Thyroid gland (tissue), 4 donors: ENCODE measurements around the gene CENPA. TPM values are rescaled to one million over a fixed set of nuclear protein-coding genes. Genes with fewer than 3 reads are reported as not detected.

Experiments used
- DNase-seq, 2 donors: peaks; one replicate each; pipeline ENCODE4 v3.0.0-alpha.2; 2019
- H3K27ac ChIP-seq, 3 donors: fragments of 200-600 bp; sonication (generic); 1 replicate in 2 of 3; 2 replicates in 1 of 3; pipeline ENCODE4 v1.5.1; 2016 to 2019; ENCODE audit warnings: mild to moderate bottlenecking in 1 of 3, moderate library complexity in 1 of 3
- H3K27me3 ChIP-seq: fragments of 200-600 bp; sonication (generic); one replicate; pipeline ENCODE4 v1.5.1; 2019
- H3K36me3 ChIP-seq, 2 donors: fragments of 200-600 bp; sonication (generic); one replicate each; pipeline ENCODE4 v1.5.1; 2016 to 2019
- H3K4me1 ChIP-seq, 2 donors: fragments of 200-600 bp; sonication (generic); one replicate each; pipeline ENCODE4 v1.5.1; 2017 to 2019
- H3K4me3 ChIP-seq, 3 donors: fragments of 200-600 bp; sonication (generic); replicated peaks in 1 of 3; 1 replicate in 2 of 3; 2 replicates in 1 of 3; pipeline ENCODE4 v1.5.1; 2016; ENCODE audit warnings: mild to moderate bottlenecking in 1 of 3
- H3K9me3 ChIP-seq: fragments of 200-600 bp; sonication (generic); one replicate; pipeline ENCODE4 v1.5.1; 2017
- POLR2A ChIP-seq, 2 donors: fragments of 450-650 bp; IDR thresholded peaks; one replicate each; pipeline ENCODE4 v1.6.1; 2017; ENCODE audit warnings: antibody characterized with exemption in 2 of 2, mild to moderate bottlenecking in 2 of 2, moderate library complexity in 1 of 2
- whole genome bisulfite sequencing, 2 donors: methylation state at CpG; one replicate each; pipeline ENCODE4 v1.1.5; 2017; 5-methylcytosine and 5-hydroxymethylcytosine counted together
- intact Hi-C: fragments of 100-400 bp; cut with DNase I; formaldehyde crosslinking; loops from one replicate; pipeline ENCODE4 v1.15.1; 2023
- total RNA-seq, 4 donors: library from RNA; depleted of rRNA; stranded (reverse); fragments of >200 nt; gene quantifications; one replicate each; pipeline ENCODE4 v1.2.3, GENCODE V29; 2016
- TF ChIP-seq, protein P1 (sequence below), 6 experiments: fragments of 200-600 bp in 3 of 6; fragments of 450-650 bp in 3 of 6; sonication (generic) in 3 of 6; IDR thresholded peaks; one replicate each; pipeline ENCODE4 v1.5.1; 2016 to 2019; ENCODE audit warnings: antibody characterized with exemption in 6 of 6, mild to moderate bottlenecking in 2 of 6, inconsistent platforms in 1 of 6, moderate library complexity in 1 of 6

CENPA gene
- total RNA-seq, 4 donors from 2014 or later = 0.67 TPM; not detected in 3

- TF ChIP-seq, protein P1, sequence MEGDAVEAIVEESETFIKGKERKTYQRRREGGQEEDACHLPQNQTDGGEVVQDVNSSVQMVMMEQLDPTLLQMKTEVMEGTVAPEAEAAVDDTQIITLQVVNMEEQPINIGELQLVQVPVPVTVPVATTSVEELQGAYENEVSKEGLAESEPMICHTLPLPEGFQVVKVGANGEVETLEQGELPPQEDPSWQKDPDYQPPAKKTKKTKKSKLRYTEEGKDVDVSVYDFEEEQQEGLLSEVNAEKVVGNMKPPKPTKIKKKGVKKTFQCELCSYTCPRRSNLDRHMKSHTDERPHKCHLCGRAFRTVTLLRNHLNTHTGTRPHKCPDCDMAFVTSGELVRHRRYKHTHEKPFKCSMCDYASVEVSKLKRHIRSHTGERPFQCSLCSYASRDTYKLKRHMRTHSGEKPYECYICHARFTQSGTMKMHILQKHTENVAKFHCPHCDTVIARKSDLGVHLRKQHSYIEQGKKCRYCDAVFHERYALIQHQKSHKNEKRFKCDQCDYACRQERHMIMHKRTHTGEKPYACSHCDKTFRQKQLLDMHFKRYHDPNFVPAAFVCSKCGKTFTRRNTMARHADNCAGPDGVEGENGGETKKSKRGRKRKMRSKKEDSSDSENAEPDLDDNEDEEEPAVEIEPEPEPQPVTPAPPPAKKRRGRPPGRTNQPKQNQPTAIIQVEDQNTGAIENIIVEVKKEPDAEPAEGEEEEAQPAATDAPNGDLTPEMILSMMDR (IDR thresholded peaks at IDR 0.05) = no peak
- TF ChIP-seq POLR2A (IDR thresholded peaks at IDR 0.05) = no peak
- Histone ChIP-seq H3K4me3 (no peak overlapping the region), H3K36me3 (no peaks in the 10 kb centered on the region), H3K9me3 (no peaks in the 10 kb centered on the region), H3K4me1 (no peaks in the 10 kb centered on the region), H3K27me3 (no peaks in the 10 kb centered on the region), H3K27ac (no peak overlapping the region)
- WGBS, 2 donors = 68 to 82% methylated on average over 6 of the region's 6 CpGs
- DNase-seq = no peak
- intact Hi-C loops = no loop called here
Measured at GRCh38 chr2:26818972-26819371, 33.1 kb downstream of the CENPA start.

- H3K36me3 ChIP-seq = no peaks in the 10 kb centered on the region
- intact Hi-C loops = no loop called here
- H3K27me3 ChIP-seq = no peaks in the 10 kb centered on the region
- TF ChIP-seq POLR2A (IDR thresholded peaks at IDR 0.05) = no peak
- TF ChIP-seq, protein P1 (IDR thresholded peaks at IDR 0.05) = no peak
- WGBS, 2 donors = 85 to 86% methylated on average over 7 of the region's 7 CpGs
- H3K4me3 ChIP-seq = no peak overlapping the region
- H3K9me3 ChIP-seq = no peaks in the 10 kb centered on the region
- no peaks in the 10 kb centered on the region for H3K4me1 ChIP-seq
- no peak for DNase-seq
- H3K27ac ChIP-seq = no peak overlapping the region
Measured at GRCh38 chr2:26820932-26821331, 35.1 kb downstream of the CENPA start.

DNA sequence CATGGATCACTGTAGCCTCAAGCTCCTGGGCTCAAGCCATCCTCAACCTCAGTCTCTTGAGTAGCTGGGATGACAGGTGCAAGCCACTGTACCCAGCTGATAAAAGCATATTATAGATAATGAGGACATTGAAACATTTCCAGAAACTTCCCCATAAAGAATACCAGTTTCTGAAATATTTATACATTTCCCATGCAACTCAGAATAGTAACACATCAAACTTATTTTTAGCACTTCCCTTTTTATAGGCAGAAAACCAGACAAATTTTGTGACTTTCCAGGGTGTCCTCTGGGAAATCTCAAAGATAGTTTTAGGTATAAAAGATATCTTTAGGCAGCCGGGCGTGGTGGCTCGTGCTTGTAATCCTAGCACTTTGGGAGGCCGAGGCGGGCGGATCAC, 37.0 kb downstream of the CENPA start:
- H3K27ac ChIP-seq = no peak overlapping the region
- WGBS, 2 donors = 85 to 92% methylated on average over 6 of the region's 6 CpGs
- TF ChIP-seq, protein P1 (IDR thresholded peaks at IDR 0.05) = no peak
- no peak for TF ChIP-seq POLR2A (IDR thresholded peaks at IDR 0.05)
- H3K4me1 ChIP-seq = no peaks in the 10 kb centered on the region
- no peaks in the 10 kb centered on the region for H3K27me3 ChIP-seq
- no peaks in the 10 kb centered on the region for H3K36me3 ChIP-seq
- no peaks in the 10 kb centered on the region for H3K9me3 ChIP-seq
- H3K4me3 ChIP-seq = no peak overlapping the region
- intact Hi-C loops = no loop called here
- no peak for DNase-seq

DNA sequence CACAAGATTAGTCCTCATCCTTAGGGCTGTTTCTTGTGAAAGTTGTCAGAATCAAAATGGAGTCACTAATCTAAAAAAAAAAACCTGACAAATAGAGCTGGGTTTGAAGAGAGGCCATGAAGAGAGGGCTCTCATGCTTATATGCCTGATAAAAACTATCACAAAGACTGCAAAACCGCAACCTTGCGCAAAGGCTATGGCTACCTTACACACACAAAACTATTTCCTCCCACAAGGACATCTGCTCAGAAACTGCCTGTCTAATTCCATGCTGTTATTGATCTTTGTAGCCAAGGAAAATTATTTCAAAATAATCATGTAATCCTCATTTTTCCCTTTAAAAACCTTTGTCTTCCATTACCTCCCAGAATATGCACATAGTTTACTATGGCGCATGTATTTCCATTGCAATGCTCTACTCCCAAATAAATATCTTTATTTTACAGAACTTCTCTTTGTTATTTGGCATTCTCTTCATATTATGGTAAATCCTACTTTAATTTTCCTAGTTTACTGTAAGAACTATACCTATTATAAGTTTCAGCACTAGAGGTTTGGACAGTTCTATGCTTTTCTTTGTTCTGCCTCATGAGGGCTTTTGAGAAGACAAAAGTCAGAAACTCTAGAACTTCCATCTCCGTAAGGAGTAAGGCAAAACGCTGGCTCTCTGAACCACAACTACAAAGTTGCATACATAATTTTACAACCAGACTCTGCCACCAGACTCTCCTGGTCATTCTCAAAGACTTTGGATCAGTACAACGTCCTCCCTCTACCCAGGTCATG, 52.5 kb downstream of the CENPA start:
- Histone ChIP-seq H3K27ac (no peak overlapping the region), H3K4me3 (no peak overlapping the region), H3K4me1 (no peaks in the 10 kb centered on the region), H3K27me3 (no peaks in the 10 kb centered on the region), H3K9me3 (no peaks in the 10 kb centered on the region), H3K36me3 (no peaks in the 10 kb centered on the region)
- TF ChIP-seq, protein P1 (IDR thresholded peaks at IDR 0.05) = no peak
- no peak for TF ChIP-seq POLR2A (IDR thresholded peaks at IDR 0.05)
- intact Hi-C loops = no loop called here
- 47 to 54% methylated on average over 6 of the region's 6 CpGs for WGBS, 2 donors
- DNase-seq = no peak

- no peak overlapping the region for H3K4me3 ChIP-seq
- peaks cover 11% of the 10 kb centered on the region for H3K27me3 ChIP-seq
- WGBS, 2 donors = 84 to 91% methylated on average over 4 of the region's 4 CpGs
- intact Hi-C loops = no loop called here
- H3K9me3 ChIP-seq = no peaks in the 10 kb centered on the region
- no peaks in the 10 kb centered on the region for H3K4me1 ChIP-seq
- H3K27ac ChIP-seq = no peak overlapping the region
- TF ChIP-seq, protein P1 (IDR thresholded peaks at IDR 0.05) = no peak
- TF ChIP-seq POLR2A (IDR thresholded peaks at IDR 0.05) = no peak
- no peak for DNase-seq
- no peaks in the 10 kb centered on the region for H3K36me3 ChIP-seq
Measured at GRCh38 chr2:26840937-26841610, 55.2 kb downstream of the CENPA start.
